NAMALWA (cell line): Measurements from ENCODE around the gene NAA11.
"Not testable (repeated sequence)": the region's sequence is repeated elsewhere in the genome, so short reads cannot be mapped to it uniquely, and the experiment has no call there.

Experiments used
- DNase-seq: peaks from one replicate; pipeline ENCODE4 v3.0.0-alpha.2; 2015; ENCODE audit warnings: low spot score

The NAA11 gene

GRCh38 chr4:79308137-79308536, 17.7 kb downstream of the NAA11 start:
- DNase-seq: no peak

GRCh38 chr4:79306795-79307194, 19.1 kb downstream of the NAA11 start:
- DNase-seq: no peak

GRCh38 chr4:79300280-79300679, 25.6 kb downstream of the NAA11 start:
- no peak for DNase-seq

GRCh38 chr4:79298484-79298883, 27.4 kb downstream of the NAA11 start:
- DNase-seq: no peak

GRCh38 chr4:79298027-79298426, 27.8 kb downstream of the NAA11 start:
- DNase-seq: no peak

- no peak for DNase-seq
These were observed 28.4 kb downstream of the NAA11 start for GRCh38 chr4:79297479-79297878.

- DNase-seq: no peak
These were observed 29.0 kb downstream of the NAA11 start for GRCh38 chr4:79296768-79297428.

GRCh38 chr4:79295086-79295485, 30.8 kb downstream of the NAA11 start:
- no peak for DNase-seq

GRCh38 chr4:79294064-79294463, 31.8 kb downstream of the NAA11 start:
- DNase-seq: no peak

- no peak for DNase-seq
These were observed 33.9 kb downstream of the NAA11 start for GRCh38 chr4:79292008-79292407.

GRCh38 chr4:79290376-79290775, 35.5 kb downstream of the NAA11 start:
- DNase-seq: no peak

GRCh38 chr4:79288185-79288584, 37.7 kb downstream of the NAA11 start:
- DNase-seq: no peak

- DNase-seq: no peak
These were observed 38.1 kb downstream of the NAA11 start for GRCh38 chr4:79287718-79288117.

GRCh38 chr4:79287076-79287475, 38.8 kb downstream of the NAA11 start:
- DNase-seq: no peak

GRCh38 chr4:79281566-79282359, 44.1 kb downstream of the NAA11 start:
- no peak for DNase-seq

- DNase-seq: not testable (repeated sequence)
These were observed 48.4 kb downstream of the NAA11 start for GRCh38 chr4:79277467-79277866.

- DNase-seq: no peak
These were observed 51.9 kb downstream of the NAA11 start for GRCh38 chr4:79273915-79274314.

GRCh38 chr4:79272761-79273160, 53.1 kb downstream of the NAA11 start:
- DNase-seq: no peak

GRCh38 chr4:79272126-79272525, 53.7 kb downstream of the NAA11 start:
- DNase-seq: no peak

- no peak for DNase-seq
These were observed 58.2 kb downstream of the NAA11 start for GRCh38 chr4:79267671-79268070.
